Measurements from ENCODE around the gene ICA1.
A peak's percentile ranks its signal among the peaks of the same experiment; 100 is the strongest.

ICA1 gene

DNA sequence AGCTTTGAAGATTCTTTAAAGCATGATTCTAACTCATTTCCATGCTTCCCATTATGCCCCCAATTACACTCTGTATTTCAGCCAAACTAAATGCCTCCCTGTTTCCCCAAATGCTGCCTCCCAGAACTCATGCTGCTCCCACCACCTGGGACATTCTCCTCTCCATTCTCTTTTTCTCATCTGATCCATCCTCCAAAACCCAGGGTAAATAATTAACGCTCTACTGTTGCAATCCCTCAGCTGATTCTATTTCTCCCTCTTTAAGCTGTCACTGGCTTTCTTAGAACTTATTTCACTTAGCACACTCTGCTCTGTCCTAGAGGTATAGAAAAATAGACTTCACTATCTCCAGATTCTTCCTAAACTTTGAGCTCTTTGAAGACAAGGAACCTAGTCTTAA, 104.7 kb downstream of the ICA1 start:
- DNase-seq, result no peak

DNA sequence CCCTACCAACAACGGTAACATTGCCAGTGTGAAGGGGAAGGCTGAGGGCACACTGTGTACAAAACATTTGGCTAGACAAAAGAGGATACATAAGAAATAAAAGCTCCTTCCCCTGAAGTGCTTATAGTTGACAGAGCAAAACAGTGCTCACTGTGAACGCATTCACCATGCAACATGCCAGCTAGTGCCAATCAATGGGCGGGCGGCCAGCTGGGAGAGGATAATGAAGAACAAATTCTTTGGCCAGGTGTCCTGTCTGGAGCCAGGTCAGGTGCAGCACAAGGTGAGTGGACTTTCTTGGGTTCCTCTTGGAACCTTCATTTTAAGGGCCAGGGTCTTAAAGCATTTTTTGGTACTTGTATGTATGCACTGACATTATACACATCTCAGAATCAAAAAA, 106.1 kb downstream of the ICA1 start:
- DNase-seq, result peak; percentile 41

DNA sequence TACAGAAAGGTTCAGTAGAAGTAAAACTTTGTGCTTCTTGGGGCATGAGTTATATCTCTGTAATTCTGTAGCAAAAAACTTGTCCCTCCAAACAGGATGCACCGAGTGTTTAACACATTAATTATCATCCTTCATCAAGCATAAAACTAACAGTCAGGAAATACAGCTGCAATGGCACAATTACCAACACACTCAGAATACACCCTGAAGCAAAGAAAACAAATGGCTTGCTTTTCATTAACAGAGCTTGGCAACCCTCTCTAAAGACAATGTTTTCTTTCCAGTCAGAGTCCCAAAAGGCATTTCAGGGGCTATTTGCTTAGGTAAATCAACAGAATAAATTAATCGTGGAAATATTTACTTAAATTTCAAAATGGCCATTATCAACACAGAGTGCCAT, 107.7 kb downstream of the ICA1 start:
- DNase-seq, result peak; percentile 57

DNA sequence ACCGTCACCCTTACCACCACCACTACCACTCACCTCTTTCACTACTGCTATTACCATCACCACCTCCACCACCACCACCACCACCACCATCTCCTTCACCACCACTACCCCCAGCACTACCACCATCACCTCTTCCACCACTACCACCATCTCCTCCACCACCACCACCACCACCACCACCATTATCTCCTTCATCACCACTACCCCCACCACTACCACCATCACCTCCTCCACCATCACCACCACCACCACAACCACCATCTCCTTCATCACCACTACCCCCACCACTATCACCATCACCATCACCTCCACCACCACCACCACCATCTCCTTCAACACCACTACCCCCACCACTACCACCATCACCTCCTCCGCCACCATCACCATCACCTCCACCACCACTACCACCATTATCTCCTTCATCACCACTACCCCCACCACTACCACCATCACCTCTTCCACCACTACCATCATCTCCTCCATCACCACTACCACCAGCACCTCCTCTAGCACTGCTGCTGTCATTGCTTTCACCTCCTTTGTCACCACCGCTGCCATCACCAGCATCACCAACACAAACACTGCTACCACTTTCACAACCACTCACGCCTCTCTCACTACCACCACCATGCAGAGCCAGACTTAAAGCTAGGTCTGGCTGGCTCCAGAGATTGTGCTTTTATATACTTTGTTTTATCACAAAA, 109.3 kb downstream of the ICA1 start:
- no peak for DNase-seq

DNA sequence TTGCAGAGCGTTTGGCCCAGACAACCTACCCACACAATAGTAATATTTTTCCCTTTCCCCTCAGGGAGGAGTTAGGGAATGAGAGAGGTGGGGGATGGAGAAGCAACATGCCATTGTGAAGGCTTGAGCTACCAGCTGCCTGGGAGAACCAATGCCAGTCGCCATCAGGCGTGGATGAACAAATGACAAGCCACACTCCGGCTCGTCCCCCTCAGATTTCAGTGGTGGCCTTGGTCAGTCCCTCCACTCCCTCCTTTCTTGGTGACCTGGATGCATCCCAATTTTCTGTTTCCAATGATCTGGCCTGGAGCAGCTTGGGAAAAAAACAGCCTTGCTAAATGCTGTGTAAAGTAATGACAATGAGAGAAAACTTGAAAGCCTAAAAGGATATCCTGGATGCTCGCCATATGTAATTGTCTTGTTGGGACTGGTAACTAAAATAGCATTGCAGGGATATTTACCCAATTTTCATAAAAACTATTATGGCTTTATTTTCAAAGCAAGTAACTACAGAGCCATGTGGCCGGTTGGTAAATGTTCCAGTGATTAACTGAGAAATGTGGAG, 110.7 kb downstream of the ICA1 start:
- DNase-seq, result no peak

DNA sequence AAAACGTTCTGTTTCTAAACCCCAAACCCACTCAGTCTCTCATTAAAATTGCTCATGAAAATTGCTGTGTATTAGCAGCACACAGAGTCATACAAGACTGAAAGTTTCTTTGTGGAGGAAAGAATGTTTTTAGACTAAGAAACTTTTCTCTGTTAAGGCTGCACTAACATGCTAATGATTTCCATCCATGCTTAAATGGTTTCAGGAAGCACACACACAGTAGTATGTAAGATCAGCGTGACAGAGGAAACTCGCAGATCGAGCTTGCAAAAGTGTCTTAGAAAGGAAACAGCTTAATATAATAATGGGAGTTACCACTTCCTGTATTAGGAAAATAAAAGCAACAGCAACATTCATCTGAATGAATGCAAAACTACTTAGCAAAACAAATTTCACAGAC, 112.7 kb downstream of the ICA1 start:
- no peak for DNase-seq

DNA sequence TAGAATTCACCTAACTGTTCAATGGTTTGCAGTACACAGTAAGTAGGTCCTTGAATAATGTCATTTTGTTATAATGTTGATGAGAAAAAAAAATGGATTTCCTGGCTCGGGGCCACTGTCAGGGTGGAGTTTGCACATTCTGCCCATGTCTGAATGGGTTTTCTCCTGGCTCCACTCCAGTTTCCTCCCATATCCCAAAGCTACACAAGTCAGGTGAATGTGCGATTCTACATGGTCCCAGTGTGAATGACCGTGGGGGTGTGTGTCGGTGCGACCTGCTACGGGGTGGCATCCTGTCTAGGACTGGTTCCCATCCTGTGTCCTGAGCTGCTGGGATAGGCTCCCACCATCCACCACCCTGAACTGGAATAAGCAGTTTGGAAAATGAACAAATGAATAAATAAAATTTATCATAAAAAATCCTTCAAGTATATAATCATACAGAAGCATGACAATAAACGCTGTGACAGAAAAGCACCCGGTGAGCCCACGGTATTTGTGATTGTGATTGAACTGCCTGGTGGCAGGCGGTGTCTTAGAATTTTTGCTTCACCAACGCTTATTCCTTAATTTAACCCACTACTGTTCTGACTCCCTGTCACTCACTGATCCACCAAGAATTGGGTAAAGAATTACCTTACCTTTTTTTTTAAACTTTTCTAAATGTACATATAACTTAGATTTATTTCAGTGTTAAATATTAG, 114.1 kb downstream of the ICA1 start:
- DNase-seq, result peak; percentile 74

DNA sequence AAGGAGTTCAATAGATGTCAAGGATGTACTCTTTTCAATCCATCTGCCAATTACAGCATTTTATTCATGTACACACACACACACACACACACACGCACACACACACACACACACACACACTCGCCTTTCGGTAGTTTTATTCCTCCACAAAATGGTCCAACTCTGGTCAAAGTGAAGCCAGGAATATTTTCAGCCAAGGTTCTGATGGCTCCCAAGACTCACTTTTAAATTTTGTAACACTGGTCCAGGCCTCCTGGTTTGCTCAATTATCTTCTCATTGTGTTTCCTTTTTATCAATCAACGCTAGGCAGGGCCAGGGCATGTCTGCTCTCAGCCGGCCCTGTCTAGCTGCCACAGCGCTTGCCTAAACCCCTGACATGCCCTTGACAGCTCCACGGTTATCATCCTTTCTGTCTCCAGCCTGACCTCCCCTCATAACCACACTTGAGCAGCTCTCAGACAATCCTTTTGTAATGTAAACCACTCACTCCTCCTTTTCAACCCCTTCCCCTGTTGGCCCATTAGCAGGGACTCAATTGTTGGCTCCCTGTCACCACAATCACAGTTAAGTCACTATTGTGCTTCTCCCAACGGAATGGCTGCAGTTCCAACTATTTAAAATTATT, 115.1 kb downstream of the ICA1 start:
- peak; percentile 80 for DNase-seq

DNA sequence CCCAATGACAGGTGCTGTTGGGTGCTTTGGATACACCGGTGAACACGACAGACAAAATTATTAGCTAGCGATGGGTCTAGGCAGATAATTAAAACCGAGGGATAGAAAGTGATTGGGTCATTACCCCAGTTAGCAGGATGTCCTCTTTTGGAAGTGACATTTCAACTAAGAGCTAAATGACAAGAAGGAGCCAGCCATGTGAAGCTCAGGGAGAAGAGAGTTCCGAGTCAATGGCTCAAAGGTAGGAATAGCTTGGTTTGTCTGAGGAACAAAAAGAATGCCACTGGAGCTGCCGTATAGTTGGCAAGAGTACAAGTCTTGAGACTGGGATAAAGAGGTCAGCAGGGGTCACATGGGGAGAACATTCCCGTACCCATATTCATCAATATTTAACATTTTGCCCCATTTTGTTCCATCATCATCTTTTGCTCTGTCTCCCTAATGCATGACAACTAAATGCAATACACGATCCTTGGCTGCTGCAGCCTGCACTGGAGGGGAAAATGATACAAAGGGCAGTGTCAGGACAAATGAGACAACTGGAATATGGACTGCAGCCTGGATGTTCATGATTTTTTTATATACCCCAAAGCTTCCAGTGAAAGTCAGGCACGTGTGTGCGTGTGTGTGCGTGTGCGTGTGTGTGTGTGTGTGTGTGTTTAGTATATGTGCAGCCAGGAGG, 115.7 kb downstream of the ICA1 start:
- DNase-seq, result no peak

DNA sequence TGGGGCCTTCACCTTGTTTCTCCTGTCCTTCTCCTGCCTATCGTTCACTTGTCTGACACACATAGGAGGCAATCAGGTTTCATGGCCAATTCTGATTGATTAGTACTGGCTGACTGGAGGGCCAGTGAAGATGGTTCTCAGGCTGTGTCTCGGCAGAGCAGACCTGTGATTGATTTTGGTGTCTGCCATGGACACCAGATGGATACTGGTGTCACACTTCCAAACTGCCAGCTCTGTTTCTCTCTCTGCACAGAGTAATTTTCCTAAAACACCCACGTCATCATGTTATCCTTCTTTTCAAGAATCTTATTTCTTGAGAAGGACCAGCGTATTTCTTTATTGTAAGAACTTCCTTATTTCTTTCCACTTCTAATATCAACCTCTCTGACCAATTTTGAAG, 117.1 kb downstream of the ICA1 start:
- no peak for DNase-seq

DNA sequence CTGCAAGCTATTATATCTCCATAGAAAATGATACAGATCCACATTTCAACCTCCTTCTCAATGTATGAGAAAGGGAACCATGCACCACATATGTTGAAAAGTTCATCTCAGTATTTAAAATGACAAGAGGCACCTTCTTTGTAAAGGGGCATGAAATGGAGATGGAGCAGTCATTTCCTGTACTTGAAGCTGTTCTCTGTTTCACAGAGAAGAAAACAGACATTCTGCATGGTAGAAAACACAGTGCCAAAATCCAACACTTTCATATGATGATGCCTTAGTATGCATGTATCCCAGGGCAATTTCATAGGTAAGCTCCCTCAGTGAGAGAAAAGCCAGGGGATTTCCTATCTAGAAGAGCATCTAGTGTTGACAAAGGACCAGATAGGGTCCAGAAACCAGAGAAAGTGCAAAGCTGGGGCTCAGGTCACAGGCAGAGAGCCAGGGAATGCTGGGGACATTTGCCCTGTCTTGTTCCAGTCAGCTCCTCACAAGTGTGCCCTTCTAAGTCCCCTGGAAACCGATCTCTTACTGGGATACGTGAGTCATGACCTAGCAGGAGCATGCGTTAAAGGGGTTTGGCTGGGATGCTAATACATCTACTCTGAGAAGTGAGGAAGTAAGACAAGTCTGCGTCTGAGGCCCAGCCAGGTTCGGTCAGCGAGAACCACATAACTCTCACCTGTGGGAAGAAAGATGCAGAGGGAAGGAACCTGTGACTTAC, 118.7 kb downstream of the ICA1 start:
- no peak for DNase-seq

DNA sequence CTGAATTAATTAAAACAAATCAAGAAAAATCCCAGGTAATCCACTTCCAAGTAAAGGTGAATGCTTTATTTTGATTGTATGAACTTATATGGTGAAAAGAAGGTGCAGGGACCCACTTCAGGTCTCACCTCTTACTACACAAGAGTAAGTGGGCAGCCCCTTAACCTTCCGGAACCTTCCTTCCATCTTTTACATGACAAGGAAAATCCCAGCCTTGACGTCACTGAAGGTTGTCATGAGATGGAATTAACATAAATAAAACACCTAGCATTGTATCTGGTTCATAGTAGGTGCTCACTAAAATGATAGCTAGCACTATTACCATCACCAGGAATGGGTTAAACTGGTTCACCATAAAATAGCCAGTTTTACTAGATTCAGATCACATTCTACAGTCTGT, 119.5 kb downstream of the ICA1 start:
- no peak for DNase-seq

DNA sequence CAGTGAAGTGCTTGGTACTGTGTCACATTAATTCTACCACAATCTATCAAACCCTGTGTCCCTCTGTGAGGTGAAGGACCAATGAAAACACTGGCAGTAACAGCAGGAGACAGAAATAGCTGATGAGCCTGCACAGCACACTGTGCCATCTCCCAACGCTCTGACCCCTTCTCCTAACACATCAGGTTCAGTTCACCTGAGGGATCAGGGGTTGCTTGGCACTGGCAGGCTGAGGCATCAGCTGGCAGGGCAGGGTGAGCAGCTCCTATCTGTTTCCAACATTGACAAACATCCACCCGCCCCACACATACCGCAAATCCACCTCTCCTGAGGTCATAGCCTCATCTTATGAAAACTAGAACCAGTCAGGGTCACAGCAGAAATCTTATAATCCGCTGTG, 120.9 kb downstream of the ICA1 start:
- no peak for DNase-seq

DNA sequence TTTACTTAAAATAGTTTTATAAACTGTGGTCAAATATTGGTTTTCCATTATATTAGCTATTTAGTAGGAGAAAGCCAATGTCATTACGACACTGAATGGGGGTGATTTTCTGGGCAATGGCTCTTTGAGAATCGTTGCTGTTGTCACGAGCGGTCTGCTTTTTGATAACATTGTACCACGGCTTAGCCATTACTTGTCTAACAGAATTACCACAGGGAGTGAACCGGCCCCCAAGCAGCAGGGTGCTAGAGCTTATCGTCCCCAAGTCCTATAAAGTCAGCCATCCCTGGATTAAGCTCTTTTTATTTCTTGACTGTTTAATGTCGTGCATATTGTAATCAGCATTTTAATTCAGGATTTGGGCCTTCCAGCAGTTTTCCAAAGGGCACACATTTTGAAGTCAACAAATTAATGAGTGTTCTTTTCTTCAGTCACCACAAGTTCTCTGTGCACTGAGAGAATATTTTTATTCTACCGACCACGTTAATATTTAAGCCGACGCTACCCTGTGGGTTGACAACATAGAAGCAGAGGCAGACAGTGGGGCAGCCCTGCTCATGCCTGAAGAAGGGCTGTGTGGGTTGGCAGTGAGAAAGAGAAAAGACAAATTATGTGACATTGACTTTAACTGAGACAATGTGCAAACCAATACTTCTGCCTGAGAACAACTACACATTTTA, 125.8 kb downstream of the ICA1 start:
- DNase-seq, result no peak

DNA sequence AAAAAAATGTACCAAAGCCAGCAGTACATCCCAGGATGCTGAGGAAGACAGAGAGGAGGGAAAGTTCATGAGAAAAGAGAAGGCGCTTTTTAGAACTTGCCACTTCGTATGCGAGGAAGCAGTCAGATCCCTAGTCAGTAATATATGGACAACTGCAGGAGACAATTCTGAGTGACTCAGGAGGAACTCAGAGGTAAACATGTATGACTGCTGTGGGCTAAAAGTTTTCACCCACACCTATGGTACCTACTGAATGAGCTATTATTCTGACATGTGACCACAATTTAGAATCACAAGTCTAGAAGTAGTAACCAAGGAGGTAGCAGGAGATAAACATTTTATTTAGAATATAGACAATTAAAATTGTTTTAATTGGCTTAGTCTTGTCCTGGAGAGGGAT, 126.5 kb downstream of the ICA1 start:
- DNase-seq, result no peak

DNA sequence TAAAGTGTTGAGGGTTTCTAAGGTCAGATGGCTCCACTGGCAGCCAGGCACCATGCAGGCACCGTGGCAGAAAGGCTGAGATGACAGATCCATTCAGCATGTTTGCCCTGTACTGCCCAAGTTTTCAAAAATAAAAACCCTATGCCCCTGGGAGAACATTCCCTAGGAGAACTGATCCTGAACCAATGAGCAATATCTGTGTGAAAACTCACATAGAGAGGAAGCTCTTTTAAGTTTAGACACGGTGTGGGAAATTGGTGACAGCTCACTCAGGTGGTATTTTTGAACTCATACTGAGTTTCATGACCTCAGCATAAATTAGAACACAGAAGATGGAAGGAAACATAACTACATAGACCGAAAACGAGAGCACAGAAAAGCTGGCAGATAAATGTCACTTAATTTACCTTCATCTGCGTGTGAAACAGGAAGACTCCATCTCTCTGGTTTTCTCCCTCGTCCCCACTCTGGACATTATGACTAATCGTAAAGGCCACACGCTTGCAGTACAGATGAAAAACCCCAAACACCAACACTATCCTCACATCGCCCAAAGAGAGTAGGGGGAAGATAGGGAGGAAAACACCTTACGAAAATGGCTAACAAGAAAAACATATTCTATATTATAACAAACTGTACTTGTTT, 127.8 kb downstream of the ICA1 start:
- DNase-seq, result no peak

DNA sequence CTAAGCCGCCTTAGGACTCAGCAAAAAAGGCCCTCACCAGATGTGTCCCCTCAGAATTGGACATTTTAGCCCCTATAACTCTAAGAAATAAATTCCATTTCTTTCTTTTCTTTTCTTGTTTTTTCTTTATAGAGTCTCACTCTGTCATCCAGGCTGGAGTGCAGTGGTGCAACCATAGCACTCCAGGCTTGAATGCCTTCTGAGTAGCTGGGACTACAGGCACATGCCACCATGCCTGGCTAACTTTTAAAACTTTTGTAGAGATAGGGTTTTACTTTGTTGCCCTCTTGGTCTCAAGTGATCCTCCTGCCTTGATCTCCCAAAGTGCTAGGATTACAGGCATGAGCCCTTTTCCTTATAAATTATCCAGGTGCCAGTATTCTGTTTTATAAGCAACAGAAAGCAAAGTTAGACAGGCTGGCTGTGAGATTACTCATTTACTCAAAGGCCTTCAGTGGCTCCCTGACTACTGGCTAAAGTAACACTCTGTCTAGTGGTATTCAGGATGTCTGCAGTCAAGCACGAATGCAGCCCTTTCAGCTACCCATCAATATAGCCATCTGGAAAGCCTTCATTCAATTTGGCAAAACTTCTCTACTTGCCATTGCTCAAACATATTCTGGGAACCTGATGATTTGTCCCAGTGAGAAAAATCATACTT, 128.6 kb downstream of the ICA1 start:
- DNase-seq, result no peak

DNA sequence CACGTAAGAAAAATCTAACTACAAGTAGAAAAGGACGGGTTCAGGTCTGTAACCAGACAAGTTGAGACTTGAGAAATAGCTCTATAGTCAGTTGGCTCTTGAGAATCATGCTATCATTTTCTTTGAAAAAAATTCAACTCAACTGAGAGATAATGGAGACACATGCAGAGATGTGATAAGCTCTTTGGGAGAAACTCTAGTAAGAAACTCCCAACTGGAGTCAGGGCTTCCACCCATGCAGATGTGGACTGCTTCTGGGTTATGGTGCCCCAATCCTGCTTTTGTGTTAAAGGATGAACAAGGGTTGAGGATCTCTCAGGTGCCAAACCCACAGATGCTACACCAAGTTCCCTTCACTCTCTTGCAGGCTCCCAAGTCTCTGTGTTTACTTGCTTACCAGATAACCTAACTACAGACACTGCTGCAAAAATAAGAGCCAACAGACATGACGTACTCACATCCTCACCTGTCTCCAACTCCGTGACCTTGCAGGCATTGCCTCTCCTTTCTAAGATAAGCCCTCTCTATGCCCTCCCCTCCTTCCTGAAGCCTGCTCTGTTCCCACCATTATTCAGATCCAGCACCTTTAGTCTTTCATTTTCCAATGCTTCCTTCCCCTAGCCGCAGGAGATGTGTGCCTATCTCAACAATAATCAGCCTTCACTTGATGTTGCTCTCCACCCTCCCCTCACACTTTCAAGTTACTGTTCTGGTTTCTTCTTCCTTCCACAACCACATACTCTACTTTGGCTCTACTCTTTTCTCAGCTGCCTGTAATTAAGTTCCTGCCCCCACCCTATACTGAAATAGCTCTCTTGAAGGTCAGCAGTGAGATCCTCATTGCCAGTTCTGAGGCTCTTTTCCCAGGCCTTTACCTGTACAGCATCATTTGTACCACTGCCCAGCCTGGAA, 130.0 kb downstream of the ICA1 start:
- no peak for DNase-seq

DNA sequence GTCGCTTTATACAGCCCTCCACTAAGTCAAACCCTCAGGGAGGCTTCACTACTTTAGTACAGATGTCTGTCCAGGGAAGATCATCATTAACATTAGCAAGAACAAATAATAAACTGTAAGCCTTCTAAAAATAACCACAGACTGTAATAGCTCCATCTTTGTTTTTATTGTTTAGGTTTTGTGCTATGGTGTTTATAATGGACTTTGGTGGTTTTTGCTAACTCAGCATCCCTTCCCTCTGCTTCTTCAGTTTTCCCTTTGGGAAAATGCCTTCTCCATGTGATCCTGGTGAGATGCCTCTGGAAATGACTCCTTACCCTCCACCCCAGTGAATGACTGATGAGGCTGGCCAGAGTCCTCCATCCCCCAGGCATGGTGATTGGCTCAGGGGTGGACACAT, 131.3 kb downstream of the ICA1 start:
- no peak for DNase-seq

DNA sequence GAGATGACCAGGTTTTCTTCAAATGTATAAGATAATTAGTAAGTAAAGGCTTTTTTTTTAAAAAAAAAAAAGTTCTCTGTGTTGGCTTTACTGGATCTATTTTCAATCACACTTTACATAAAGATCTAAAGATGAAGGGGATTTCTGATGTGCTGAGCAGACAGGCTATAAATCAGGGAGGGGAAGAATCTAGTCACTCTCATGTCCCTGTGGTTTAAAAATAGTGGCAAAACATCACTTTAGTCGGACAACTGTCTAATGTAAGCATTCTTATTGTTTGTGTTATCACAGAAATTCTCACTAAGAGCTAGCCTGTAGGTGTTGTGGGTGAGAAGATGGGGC, 132.7 kb downstream of the ICA1 start:
- DNase-seq, result no peak
